K562 (cell line): ENCODE measurements around the gene LGALS3BP. TPM values are rescaled to one million over a fixed set of nuclear protein-coding genes. Genes with fewer than 3 reads are reported as not detected.
A peak's percentile ranks its signal among the peaks of the same experiment; 100 is the strongest.

Experiments used
- ATAC-seq: fragments of 200-7000 bp; cut with Tn5 transposase; 3 replicates; pipeline ENCODE4 v1.9.1; 2020; ENCODE audit warnings: moderate library complexity
- BruUV-seq: library from RNA; stranded (reverse); fragments of 400-500 nt; replicated peaks from 2 replicates; lab custom pipeline; 2021; lab: Mats Ljungman, UMichigan
- CTCF ChIA-PET: fragments of 300-600 bp; formaldehyde crosslinking; extraction: SDS; loops from one replicate; lab custom pipeline; 2021; ENCODE audit warnings: low intra/inter-chr PET ratio; lab: Yijun Ruan, JAX
- POLR2A ChIA-PET: fragments of 300-600, 350-650 bp; sonication (Branson Sonifier 250); formaldehyde crosslinking; extraction: SDS; loops from one replicate; lab custom pipeline; 2021; ENCODE audit warnings: antibody characterized with exemption, inconsistent platforms; lab: Yijun Ruan, JAX
- DNase-seq, 4 experiments: peaks; one replicate each; pipeline versions ENCODE4 v3.0.0 to v3.0.0-alpha.2; 2011 to 2018; ENCODE audit warnings: low spot score in 3 of 4, mixed read lengths in 3 of 4; ENCODE audit errors: extremely low read depth in 1 of 4
- FAIRE-seq: peaks from 2 replicates; lab custom pipeline; 2011; peaks lifted over from hg19 to GRCh38; lab: Jason Lieb, UNC
- H2AFZ ChIP-seq: 2 replicates; pipeline ENCODE4 v1.6.0; 2011; ENCODE audit warnings: low read depth, low read length, control low read depth, inconsistent platforms
- H3K27ac ChIP-seq: fragments of 200-600 bp; 3 replicates; pipeline ENCODE4 v1.8.0; 2011; ENCODE audit warnings: low read depth, mild to moderate bottlenecking, control low read depth, inconsistent platforms, low read length, moderate library complexity, mixed read lengths; ENCODE audit errors: extremely low read depth
- H3K27me3 ChIP-seq, 2 experiments: fragments of 300-600 bp in 1 of 2; 2 replicates in 1 of 2; 3 replicates in 1 of 2; pipeline versions ENCODE4 v1.6.0 to v1.8.0; 2011; ENCODE audit warnings: inconsistent platforms in 2 of 2, low read length in 2 of 2, mild to moderate bottlenecking in 1 of 2, mixed read lengths in 1 of 2, moderate library complexity in 1 of 2; ENCODE audit not compliant: control insufficient read depth in 2 of 2, insufficient read depth in 2 of 2
- H3K36me3 ChIP-seq: fragments of 300-600 bp; 3 replicates; pipeline ENCODE4 v1.8.0; 2011; ENCODE audit warnings: mild to moderate bottlenecking, low read length, inconsistent platforms; ENCODE audit not compliant: control insufficient read depth, insufficient read depth
- H3K4me1 ChIP-seq, 2 experiments: fragments of 200-600 bp in 1 of 2; replicated peaks in 1 of 2; 2 replicates in 1 of 2; 3 replicates in 1 of 2; pipeline versions ENCODE4 v1.5.1 to v1.8.0; 2011; ENCODE audit warnings: inconsistent platforms in 2 of 2, low read length in 2 of 2, mild to moderate bottlenecking in 1 of 2, mixed read lengths in 1 of 2, moderate library complexity in 1 of 2; ENCODE audit not compliant: control insufficient read depth in 2 of 2, insufficient read depth in 2 of 2
- H3K4me2 ChIP-seq: 2 replicates; pipeline ENCODE4 v1.6.1; 2011; ENCODE audit warnings: low read length, control low read depth, inconsistent platforms, mixed read lengths; ENCODE audit not compliant: insufficient read depth
- H3K4me3 ChIP-seq: fragments of 200-600 bp; sonication (generic), shearing (Covaris generic); 2 replicates; pipeline ENCODE4 v1.5.1; 2016; ENCODE audit warnings: control low read depth, inconsistent platforms
- H3K79me2 ChIP-seq: fragments of 200-600 bp; 3 replicates; pipeline ENCODE4 v1.8.0; 2011; ENCODE audit warnings: low read length, inconsistent platforms; ENCODE audit not compliant: control insufficient read depth, insufficient read depth
- H3K9ac ChIP-seq, 2 experiments: 2 replicates each; pipeline versions ENCODE4 v1.6.0 to v1.6.1; 2011; ENCODE audit warnings: low read depth in 2 of 2, low read length in 2 of 2, control low read depth in 1 of 2, inconsistent platforms in 1 of 2, mild to moderate bottlenecking in 1 of 2, mixed read lengths in 1 of 2; ENCODE audit not compliant: insufficient read depth in 1 of 2
- H3K9me1 ChIP-seq: one replicate; pipeline ENCODE4 v1.6.0; 2011; ENCODE audit warnings: inconsistent platforms, mild to moderate bottlenecking, low read length, moderate library complexity; ENCODE audit not compliant: control insufficient read depth, insufficient read depth
- H3K9me3 ChIP-seq: replicated peaks from 2 replicates; pipeline ENCODE4 v1.5.1; 2011; ENCODE audit warnings: low read depth, low read length, inconsistent platforms; ENCODE audit not compliant: control insufficient read depth, insufficient read depth
- H4K20me1 ChIP-seq: replicated peaks from 2 replicates; pipeline ENCODE4 v1.6.1; 2011; ENCODE audit warnings: low read length, inconsistent platforms, mixed read lengths; ENCODE audit not compliant: control insufficient read depth, insufficient read depth
- RBFOX2 ChIP-seq: fragments of 200-400 bp; formaldehyde crosslinking; IDR thresholded peaks from 2 replicates; pipeline ENCODE4 v1.6.1; 2017; ENCODE audit warnings: low read depth, mild to moderate bottlenecking, low read length, moderate library complexity
- SAP30 ChIP-seq: fragments of 200-600 bp; sonication (generic); IDR thresholded peaks from 2 replicates; pipeline ENCODE4 v1.6.1; 2012; ENCODE audit warnings: borderline replicate concordance, low read depth, mild to moderate bottlenecking, moderate library complexity, low read length, control low read depth, inconsistent platforms; ENCODE audit not compliant: insufficient read depth, poor library complexity, severe bottlenecking
- STAT5B ChIP-seq: fragments of 250-450 bp; sonication (Bioruptor Pico); IDR thresholded peaks from 2 replicates; pipeline ENCODE4 v1.8.0; 2021; ENCODE audit warnings: mild to moderate bottlenecking, inconsistent platforms
- WGBS: fragments of 100-300 bp; shearing (Covaris generic); methylation state at CpG from one replicate; pipeline ENCODE4 v1.1.6; 2016; ENCODE audit warnings: low coverage, mixed read lengths; ENCODE audit not compliant: insufficient coverage; ENCODE audit errors: missing lambda C conversion rate; 5-methylcytosine and 5-hydroxymethylcytosine counted together
- in situ Hi-C: fragments of 300-500 bp; cut with MboI; formaldehyde crosslinking; loops from 4 replicates; pipeline ENCODE4 v1.15.0; 2018; ENCODE audit warnings: inconsistent platforms, mixed read lengths
- intact Hi-C: fragments of 100-400 bp; cut with micrococcal nuclease; formaldehyde crosslinking; loops from 2 replicates; pipeline ENCODE4 v1.14.2; 2022
- polyA plus RNA-seq, 8 experiments: library from polyadenylated mRNA; depleted of rRNA in 4 of 8; stranded (reverse) in 5 of 8; unstranded in 3 of 8; fragments of >200 nt; fragmentation: Nextera tagmentation in 2 of 8; fragmentation: Illumina TruSeq in 1 of 8; extraction: Ambion mirVana in 2 of 8; extraction: Trizol in 1 of 8; gene quantifications; 2 replicates each; pipeline versions ENCODE4 v1.2.1 to v1.2.3, GENCODE V29; 2011 to 2014; ENCODE audit warnings: inconsistent platforms in 1 of 8, missing spikeins in 1 of 8
- total RNA-seq, 7 experiments: library from RNA; depleted of rRNA in 6 of 7; stranded (reverse); fragments of >200 nt in 6 of 7; fragmentation: Illumina TruSeq in 2 of 7; extraction: Trizol in 2 of 7; gene quantifications; 2 replicates each; pipeline versions ENCODE4 v1.2.1 to v1.2.3, GENCODE V29; 2011 to 2021; ENCODE audit warnings: low replicate concordance in 1 of 7

LGALS3BP gene
- total and polyA plus RNA-seq, 9 of the 15 experiments (the other 6 are each of a cell fraction or from before 2014, with no cell fraction given) = 0.39 to 5.3 (median 3.2) TPM

DNA sequence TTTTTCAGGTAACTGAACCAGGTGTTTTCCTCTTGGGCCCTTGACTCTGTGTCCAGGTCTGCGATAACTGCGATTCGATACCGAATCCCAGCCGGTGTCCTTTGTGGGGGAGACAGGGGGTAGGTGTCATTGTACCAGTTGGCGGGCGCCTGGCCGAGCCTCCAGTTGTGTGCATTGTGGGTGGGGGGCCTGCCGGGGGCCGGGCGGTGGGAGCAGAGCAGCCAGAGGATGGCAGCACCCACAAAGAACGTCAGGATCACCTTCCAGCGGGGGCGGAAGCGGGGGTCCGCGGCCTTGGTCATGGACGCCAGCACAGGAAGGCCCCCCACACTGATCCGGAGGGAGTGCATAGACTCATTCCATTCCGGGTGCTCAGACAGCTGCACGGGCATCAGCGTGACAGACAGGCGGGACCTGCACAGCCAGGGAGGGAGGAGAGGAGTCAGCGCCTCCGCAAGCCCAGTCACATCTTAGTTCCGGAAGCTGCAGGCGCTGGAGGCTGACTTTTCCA, 17.6 kb upstream of the LGALS3BP start:
- FAIRE-seq (no peak), ATAC-seq (no peak), DNase-seq (no peak)
- 0 out of 2 replicates have a peak, but pooled peaks have one; percentile 23 for TF ChIP-seq RBFOX2
- TF ChIP-seq SAP30 = no peak
- in situ Hi-C loops (no loop called here), intact Hi-C loops (no loop called here)
- no peak overlapping the region for H3K4me3 ChIP-seq
- H3K36me3 ChIP-seq = peaks cover 77% of the 10 kb centered on the region; the same call in 2 of the 3 replicates
- WGBS = 93% methylated on average over 16 of the region's 27 CpGs
- H3K9ac ChIP-seq = no peak overlapping the region
- CTCF ChIA-PET = no interaction called here
- BruUV-seq = no TSS peak
- peaks cover 9% of the 10 kb centered on the region; the same call in 1 of the 2 replicates for H4K20me1 ChIP-seq
- no peak overlapping the region for H2AFZ ChIP-seq
- peaks cover 4 to 17% of the 10 kb centered on the region in 2 experiments; a peak in 4 of 5 replicates for H3K4me1 ChIP-seq
- POLR2A ChIA-PET = interaction anchor here (0.6 kb wide), 2 partner anchors 43 to 126 kb away, joined by 3 to 4 read pairs; no protein-coding TSS in a partner anchor
- no peak overlapping the region for H3K27ac ChIP-seq
- H3K79me2 ChIP-seq = peaks cover 14% of the 10 kb centered on the region
- H3K9me3 ChIP-seq = no peaks in the 10 kb centered on the region
- H3K27me3 ChIP-seq = no peaks in the 10 kb centered on the region
- H3K4me2 ChIP-seq = no peak overlapping the region
- H3K9me1 ChIP-seq = peaks cover 3% of the 10 kb centered on the region

DNA sequence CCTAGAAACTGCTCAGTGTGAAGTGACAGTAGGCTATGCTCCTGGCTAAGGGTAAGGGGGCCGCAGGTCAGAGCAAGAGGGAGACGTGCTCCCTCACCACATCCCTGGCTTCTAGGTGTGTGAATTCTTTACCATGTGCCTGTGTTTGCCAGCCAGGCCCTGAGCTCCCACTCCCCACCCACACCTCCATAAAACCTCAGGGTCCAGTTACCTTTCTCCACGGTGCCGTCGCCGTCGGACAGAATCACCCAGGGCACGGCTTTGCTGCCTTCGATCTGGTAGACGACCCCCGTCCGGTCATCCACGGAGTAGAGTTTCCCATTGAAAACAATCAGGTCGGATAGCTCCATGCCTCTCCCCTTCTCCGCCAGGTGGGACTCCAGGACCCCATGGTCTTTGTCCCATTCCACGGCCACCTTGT, 17.1 kb upstream of the LGALS3BP start:
- peaks cover 10% of the 10 kb centered on the region; the same call in 2 of the 3 replicates for H3K79me2 ChIP-seq
- ChIA-PET POLR2A (no interaction called here), CTCF (no interaction called here)
- DNase-seq (no peak), FAIRE-seq (no peak), ATAC-seq (no peak)
- peaks cover 4 to 22% of the 10 kb centered on the region in 2 experiments; a peak in 4 of 5 replicates for H3K4me1 ChIP-seq
- H3K9me1 ChIP-seq = peaks cover 3% of the 10 kb centered on the region
- H4K20me1 ChIP-seq = peaks cover 9% of the 10 kb centered on the region; the same call in 1 of the 2 replicates
- no peak overlapping the region for H3K9ac ChIP-seq
- in situ Hi-C loops (no loop called here), intact Hi-C loops (no loop called here)
- BruUV-seq = no TSS peak
- no peak for TF ChIP-seq STAT5B (CRISPR knock-in tag)
- peaks cover 81% of the 10 kb centered on the region; the same call in 2 of the 3 replicates for H3K36me3 ChIP-seq
- H3K27me3 ChIP-seq = no peaks in the 10 kb centered on the region
- no peak overlapping the region for H2AFZ ChIP-seq
- H3K4me2 ChIP-seq = no peak overlapping the region
- H3K27ac ChIP-seq = no peak overlapping the region
- H3K9me3 ChIP-seq = no peaks in the 10 kb centered on the region
- H3K4me3 ChIP-seq = no peak overlapping the region
- WGBS = 98% methylated on average over 14 of the region's 16 CpGs
